ENCODE data around the gene BCAN.

DNA sequence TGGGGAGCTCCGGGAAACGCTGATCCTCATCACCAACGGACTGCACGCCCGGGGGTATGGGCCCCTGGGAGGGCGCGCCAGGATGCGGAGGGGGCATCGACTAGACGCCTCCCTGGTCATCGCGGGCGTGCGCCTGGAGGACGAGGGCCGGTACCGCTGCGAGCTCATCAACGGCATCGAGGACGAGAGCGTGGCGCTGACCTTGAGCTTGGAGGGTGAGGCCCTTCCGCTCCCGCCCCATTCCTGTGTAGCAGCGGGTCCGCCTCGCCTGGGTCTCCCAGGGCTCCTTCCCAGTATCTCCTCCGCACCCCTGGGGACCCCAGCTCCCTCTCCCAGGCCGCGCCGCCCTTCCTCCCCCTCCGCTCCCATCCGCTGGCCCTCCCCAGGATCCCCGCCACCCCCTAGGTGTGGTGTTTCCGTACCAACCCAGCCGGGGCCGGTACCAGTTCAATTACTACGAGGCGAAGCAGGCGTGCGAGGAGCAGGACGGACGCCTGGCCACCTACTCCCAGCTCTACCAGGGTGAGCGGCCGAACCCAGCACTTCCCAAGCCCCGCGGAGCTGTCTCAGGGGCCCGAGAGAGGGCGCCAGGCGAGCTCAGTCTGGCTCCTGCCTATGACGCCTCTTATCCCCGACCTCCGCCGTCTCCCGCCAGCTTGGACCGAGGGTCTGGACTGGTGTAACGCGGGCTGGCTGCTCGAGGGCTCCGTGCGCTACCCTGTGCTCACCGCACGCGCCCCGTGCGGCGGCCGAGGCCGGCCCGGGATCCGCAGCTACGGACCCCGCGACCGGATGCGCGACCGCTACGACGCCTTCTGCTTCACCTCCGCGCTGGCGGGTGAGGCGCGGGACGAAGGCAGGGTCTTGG lies 17.7 kb upstream of the BCAN start:
- TF ChIP-seq POLR2AphosphoS5 (IDR thresholded peaks at IDR 0.05) (no peak), CTCF (IDR thresholded peaks at IDR 0.05) (peak in 3 of 6 experiments; percentile 11 to 49 (median 45))
